HepG2 (cell line): ENCODE measurements around the gene CA6. TPM values are rescaled to one million over a fixed set of nuclear protein-coding genes. Genes with fewer than 3 reads are reported as not detected.
A peak's percentile ranks its signal among the peaks of the same experiment; 100 is the strongest.

Source experiments
- ATAC-seq: fragments of 200-7000 bp; cut with Tn5 transposase; 3 replicates; pipeline ENCODE4 v1.9.1; 2020; ENCODE audit warnings: mild to moderate bottlenecking, moderate library complexity
- BruUV-seq: library from RNA; stranded (reverse); fragments of 400-500 nt; replicated peaks from 2 replicates; lab custom pipeline; 2021; lab: Mats Ljungman, UMichigan
- CTCF ChIA-PET: fragments of 300-600 bp; formaldehyde crosslinking; extraction: SDS; loops from one replicate; lab custom pipeline; 2021; ENCODE audit warnings: low total read pairs, inconsistent platforms, low intra/inter-chr PET ratio; lab: Yijun Ruan, JAX
- POLR2A ChIA-PET: fragments of 350-600 bp; sonication (Branson Sonifier 250); formaldehyde crosslinking; loops from one replicate; lab custom pipeline; 2020; ENCODE audit warnings: antibody characterized with exemption, inconsistent platforms; lab: Yijun Ruan, JAX
- DNase-seq: peaks from one replicate; pipeline ENCODE4 v3.0.0-alpha.2; 2015; ENCODE audit warnings: low spot score
- FAIRE-seq: peaks from 3 replicates; lab custom pipeline; 2011; peaks lifted over from hg19 to GRCh38; lab: Jason Lieb, UNC
- H2AFZ ChIP-seq: one replicate; pipeline ENCODE4 v1.6.1; 2011; ENCODE audit warnings: low read length, inconsistent platforms
- H3K27ac ChIP-seq: fragments of 300-600 bp; 3 replicates; pipeline ENCODE4 v1.8.0; 2011; ENCODE audit warnings: mixed run types, mild to moderate bottlenecking, mixed read lengths, low read length, inconsistent platforms; ENCODE audit not compliant: insufficient read depth; ENCODE audit errors: extremely low read length
- H3K27me3 ChIP-seq, 2 experiments: fragments of 200-600 bp in 1 of 2; 2 replicates in 1 of 2; 3 replicates in 1 of 2; pipeline versions ENCODE4 v1.6.0 to v1.8.0; 2011; ENCODE audit warnings: low read length in 2 of 2, mild to moderate bottlenecking in 2 of 2, moderate library complexity in 2 of 2, inconsistent platforms in 1 of 2; ENCODE audit not compliant: insufficient read depth in 2 of 2, control insufficient read depth in 1 of 2
- H3K36me3 ChIP-seq, 2 experiments: fragments of 200-600 bp in 1 of 2; replicated peaks in 1 of 2; 2 replicates in 1 of 2; 3 replicates in 1 of 2; pipeline versions ENCODE4 v1.5.1 to v1.8.0; 2011; ENCODE audit warnings: low read length in 2 of 2, inconsistent platforms in 1 of 2; ENCODE audit not compliant: insufficient read depth in 2 of 2, control insufficient read depth in 1 of 2
- H3K4me1 ChIP-seq: 2 replicates; pipeline ENCODE4 v1.5.1; 2012; ENCODE audit warnings: low read length, inconsistent platforms; ENCODE audit not compliant: insufficient read depth
- H3K4me2 ChIP-seq: 2 replicates; pipeline ENCODE4 v1.6.0; 2011; ENCODE audit warnings: low read depth, low read length, inconsistent platforms
- H3K4me3 ChIP-seq, 3 experiments: fragments of 200-600 bp in 1 of 3; sonication (generic), shearing (Covaris generic) in 1 of 3; replicated peaks in 1 of 3; 2 replicates each; pipeline ENCODE4 v1.5.1; 2011 to 2016; ENCODE audit warnings: low read length in 3 of 3, inconsistent platforms in 2 of 3, low read depth in 2 of 3, mild to moderate bottlenecking in 2 of 3, control low read depth in 1 of 3, mixed read lengths in 1 of 3; ENCODE audit not compliant: insufficient read depth in 1 of 3
- H3K79me2 ChIP-seq: one replicate; pipeline ENCODE4 v1.6.1; 2011; ENCODE audit warnings: low read length, inconsistent platforms; ENCODE audit not compliant: insufficient read depth
- H3K9ac ChIP-seq: 2 replicates; pipeline ENCODE4 v1.6.0; 2011; ENCODE audit warnings: mild to moderate bottlenecking, low read depth, low read length, inconsistent platforms; ENCODE audit not compliant: insufficient read depth
- H3K9me3 ChIP-seq: 2 replicates; pipeline ENCODE4 v1.5.1; 2012; ENCODE audit warnings: mild to moderate bottlenecking, low read length
- H4K20me1 ChIP-seq: 2 replicates; pipeline ENCODE4 v1.6.0; 2011; ENCODE audit warnings: inconsistent platforms, mild to moderate bottlenecking, low read length, moderate library complexity; ENCODE audit not compliant: insufficient read depth
- ELF1 ChIP-seq: sonication (generic); formaldehyde crosslinking; IDR thresholded peaks from 2 replicates; pipeline ENCODE4 v1.4.0; 2020; ENCODE audit warnings: missing genetic modification reagents
- ESRRA ChIP-seq: sonication (generic); formaldehyde crosslinking; IDR thresholded peaks from 2 replicates; pipeline ENCODE4 v1.5.1; 2020; ENCODE audit warnings: mild to moderate bottlenecking, low read depth, missing genetic modification reagents
- GATA4 ChIP-seq: sonication (generic); IDR thresholded peaks from 2 replicates; pipeline ENCODE4 v1.6.1; 2016; ENCODE audit warnings: antibody characterized with exemption, low read depth, borderline replicate concordance
- GTF3A ChIP-seq: sonication (generic); formaldehyde crosslinking; conservative IDR thresholded peaks from 2 replicates; pipeline ENCODE4 v1.4.0; 2020; ENCODE audit warnings: mild to moderate bottlenecking, missing genetic modification reagents
- IKZF1 ChIP-seq: fragments of 450-650 bp; IDR thresholded peaks from 2 replicates; pipeline ENCODE4 v1.7.1; 2016
- IRF2 ChIP-seq: IDR thresholded peaks from 2 replicates; pipeline ENCODE4 v1.6.1; 2018; ENCODE audit warnings: missing genetic modification reagents, missing compliant biosample characterization
- KDM2A ChIP-seq: sonication (generic); formaldehyde crosslinking; IDR thresholded peaks from 2 replicates; pipeline ENCODE4 v1.4.0; 2020; ENCODE audit warnings: low read depth, missing genetic modification reagents, borderline replicate concordance
- PHF5A ChIP-seq: IDR thresholded peaks from one replicate; pipeline ENCODE4 v1.6.1; 2018; ENCODE audit warnings: low read depth, missing genetic modification reagents; ENCODE audit not compliant: unreplicated experiment
- RELA ChIP-seq: sonication (generic); formaldehyde crosslinking; IDR thresholded peaks from 2 replicates; pipeline ENCODE4 v1.4.0; 2020; ENCODE audit warnings: missing genetic modification reagents
- SMAD9 ChIP-seq: sonication (generic); formaldehyde crosslinking; IDR thresholded peaks from 2 replicates; pipeline ENCODE4 v1.5.1; 2020; ENCODE audit warnings: mild to moderate bottlenecking, missing genetic modification reagents
- ZBTB3 ChIP-seq: sonication (generic); formaldehyde crosslinking; IDR thresholded peaks from 2 replicates; pipeline ENCODE4 v1.4.0; 2020; ENCODE audit warnings: low read depth, mild to moderate bottlenecking, moderate library complexity, missing genetic modification reagents, borderline replicate concordance
- ZFP90 ChIP-seq: sonication (generic); formaldehyde crosslinking; IDR thresholded peaks from 2 replicates; pipeline ENCODE4 v1.8.0; 2022; ENCODE audit warnings: missing genetic modification reagents, mild to moderate bottlenecking, inconsistent platforms, borderline replicate concordance
- ZFX ChIP-seq: sonication (generic); formaldehyde crosslinking; IDR thresholded peaks from 2 replicates; pipeline ENCODE4 v1.4.0; 2020; ENCODE audit warnings: mild to moderate bottlenecking, low read depth, missing genetic modification reagents, moderate library complexity
- ZNF232 ChIP-seq: sonication (generic); formaldehyde crosslinking; IDR thresholded peaks from 2 replicates; pipeline ENCODE4 v1.4.0; 2020; ENCODE audit warnings: missing genetic modification reagents, borderline replicate concordance
- ZNF333 ChIP-seq: sonication (generic); formaldehyde crosslinking; IDR thresholded peaks from 2 replicates; pipeline ENCODE4 v1.4.0; 2020; ENCODE audit warnings: mild to moderate bottlenecking, missing genetic modification reagents, borderline replicate concordance
- ZNF530 ChIP-seq: sonication (generic); formaldehyde crosslinking; IDR thresholded peaks from 2 replicates; pipeline ENCODE4 v1.5.0; 2020; ENCODE audit warnings: low read depth, mild to moderate bottlenecking, missing genetic modification reagents
- ZNF687 ChIP-seq: sonication (generic); formaldehyde crosslinking; IDR thresholded peaks from 2 replicates; pipeline ENCODE4 v1.5.1; 2020; ENCODE audit warnings: mild to moderate bottlenecking, missing genetic modification reagents, moderate library complexity
- WGBS: methylation state at CpG from one replicate; pipeline ENCODE4 v1.1.6; 2017; ENCODE audit warnings: low lambda C conversion rate; 5-methylcytosine and 5-hydroxymethylcytosine counted together
- in situ Hi-C: cut with HindIII; loops from 2 replicates; pipeline ENCODE4 v1.10.0; 2017; ENCODE audit warnings: low pct_unique_long_range_greater_than_20kb; ENCODE audit not compliant: extremely low pct_ligation_motif_present
- intact Hi-C: fragments of 100-400 bp; cut with micrococcal nuclease; formaldehyde crosslinking; loops from one replicate; pipeline ENCODE4 v1.10.0; 2022; ENCODE audit not compliant: unreplicated experiment
- polyA plus RNA-seq, 8 experiments: library from polyadenylated mRNA; depleted of rRNA in 3 of 8; stranded (reverse) in 7 of 8; unstranded in 1 of 8; fragments of >200 nt; fragmentation: Illumina TruSeq in 4 of 8; extraction: Trizol in 4 of 8; gene quantifications; 2 replicates each; pipeline versions ENCODE4 v1.2.1 to v1.2.3, GENCODE V29; 2011 to 2016; ENCODE audit warnings: low read depth in 4 of 8, missing spikeins in 1 of 8, mixed read lengths in 1 of 8; ENCODE audit not compliant: insufficient read depth in 1 of 8
- total RNA-seq, 5 experiments: library from RNA; depleted of rRNA; stranded (reverse); fragments of >200 nt; fragmentation: Illumina TruSeq; extraction: Trizol; gene quantifications; 2 replicates each; pipeline ENCODE4 v1.2.3, GENCODE V29; 2016; ENCODE audit warnings: low read depth in 1 of 5
- TF ChIP-seq, protein P1 (sequence below): sonication (generic); formaldehyde crosslinking; IDR thresholded peaks from 2 replicates; pipeline ENCODE4 v1.5.1; 2020; ENCODE audit warnings: mild to moderate bottlenecking, missing genetic modification reagents

The CA6 gene
- total and polyA plus RNA-seq, 2 of the 13 experiments (the other 11 are each of a cell fraction or from before 2014, with no cell fraction given), result not detected

- TF ChIP-seq, protein P1, sequence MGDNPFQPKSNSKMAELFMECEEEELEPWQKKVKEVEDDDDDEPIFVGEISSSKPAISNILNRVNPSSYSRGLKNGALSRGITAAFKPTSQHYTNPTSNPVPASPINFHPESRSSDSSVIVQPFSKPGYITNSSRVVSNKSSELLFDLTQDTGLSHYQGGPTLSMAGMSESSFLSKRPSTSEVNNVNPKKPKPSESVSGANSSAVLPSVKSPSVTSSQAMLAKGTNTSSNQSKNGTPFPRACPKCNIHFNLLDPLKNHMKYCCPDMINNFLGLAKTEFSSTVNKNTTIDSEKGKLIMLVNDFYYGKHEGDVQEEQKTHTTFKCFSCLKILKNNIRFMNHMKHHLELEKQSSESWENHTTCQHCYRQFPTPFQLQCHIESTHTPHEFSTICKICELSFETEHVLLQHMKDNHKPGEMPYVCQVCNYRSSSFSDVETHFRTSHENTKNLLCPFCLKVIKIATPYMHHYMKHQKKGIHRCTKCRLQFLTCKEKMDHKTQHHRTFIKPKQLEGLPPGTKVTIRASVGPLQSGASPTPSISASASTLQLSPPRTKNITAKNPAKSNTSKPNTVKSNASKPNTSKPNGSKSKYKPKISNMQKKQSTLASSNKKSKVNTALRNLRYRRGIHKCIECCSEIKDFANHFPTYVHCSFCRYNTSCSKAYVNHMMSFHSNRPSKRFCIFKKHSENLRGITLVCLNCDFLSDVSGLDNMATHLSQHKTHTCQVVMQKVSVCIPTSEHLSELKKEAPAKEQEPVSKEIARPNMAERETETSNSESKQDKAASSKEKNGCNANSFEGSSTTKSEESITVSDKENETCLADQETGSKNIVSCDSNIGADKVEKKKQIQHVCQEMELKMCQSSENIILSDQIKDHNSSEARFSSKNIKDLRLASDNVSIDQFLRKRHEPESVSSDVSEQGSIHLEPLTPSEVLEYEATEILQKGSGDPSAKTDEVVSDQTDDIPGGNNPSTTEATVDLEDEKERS (CRISPR knock-in tag), result peak; percentile 45; the same call in 1 of the 2 replicates
- TF ChIP-seq KDM2A (CRISPR knock-in tag) (no peak), ZFX (CRISPR knock-in tag) (0 out of 2 replicates have a peak, but pooled peaks have one; percentile 23), SMAD9 (0 out of 2 replicates have a peak, but pooled peaks have one; percentile 61), IRF2 (CRISPR knock-in tag) (peak; percentile 55; the same call in 1 of the 2 replicates)
Observed at GRCh38 chr1:8913457-8913856, 32.2 kb upstream of the CA6 start (continued).

DNA sequence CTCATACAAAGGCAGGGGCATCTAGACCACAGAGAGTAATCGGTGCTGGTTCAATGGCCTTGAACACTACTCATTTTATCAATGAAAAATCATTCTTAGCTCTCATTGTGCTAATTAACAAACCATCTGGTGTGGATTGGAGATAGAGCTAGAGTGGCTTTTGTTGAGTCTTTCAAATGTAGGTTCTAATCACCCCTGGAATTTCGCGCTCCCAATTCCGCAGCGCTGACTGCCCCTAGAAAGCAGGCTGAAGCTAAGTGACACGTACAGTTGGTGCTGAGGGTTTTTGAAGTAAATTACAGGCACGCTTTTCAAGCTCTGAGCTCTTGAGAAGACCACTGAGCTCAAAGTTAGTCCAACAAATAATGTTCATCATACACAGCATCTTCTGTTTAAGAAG lies 31.2 kb upstream of the CA6 start:
- in situ Hi-C loops (no loop called here), intact Hi-C loops (no loop called here)
- H3K9me3 ChIP-seq, result no peaks in the 10 kb centered on the region
- peaks cover 75% of the 10 kb centered on the region for H3K4me1 ChIP-seq
- BruUV-seq, result no TSS peak
- 87% methylated on average over 7 of the region's 7 CpGs for WGBS
- H3K27ac ChIP-seq, result no peak overlapping the region
- ATAC-seq, result no peak
- no peak for DNase-seq
- no peaks in the 10 kb centered on the region for H4K20me1 ChIP-seq
- no peak for FAIRE-seq
- ChIA-PET POLR2A (interaction anchor here (1.6 to 2.4 kb wide), 2 partner anchors 34 to 37 kb away, joined by 5 to 12 read pairs; partner anchors contain the start of gene ENO1), CTCF (no interaction called here)
- no peak overlapping the region for H3K4me2 ChIP-seq
- H2AFZ ChIP-seq, result no peak overlapping the region
- H3K79me2 ChIP-seq, result no peaks in the 10 kb centered on the region
- H3K9ac ChIP-seq, result no peak overlapping the region
- H3K36me3 ChIP-seq, result no peaks in the 10 kb centered on the region
- H3K27me3 ChIP-seq, result no peaks in the 10 kb centered on the region
- no peak overlapping the region for H3K4me3 ChIP-seq
- TF ChIP-seq IKZF1, result no peak
- no peak for TF ChIP-seq ZBTB3 (CRISPR knock-in tag)
- no peak for TF ChIP-seq ZFP90 (CRISPR knock-in tag)
- TF ChIP-seq ESRRA, result no peak
- TF ChIP-seq GTF3A, result no peak
- no peak for TF ChIP-seq ZNF232
- TF ChIP-seq ZNF687, result no peak
- TF ChIP-seq ZNF333 (CRISPR knock-in tag), result no peak
- no peak for TF ChIP-seq GATA4
- no peak for TF ChIP-seq RELA (CRISPR knock-in tag)
- no peak for TF ChIP-seq ELF1 (CRISPR knock-in tag)
- no peak for TF ChIP-seq ZNF530
- no peak for TF ChIP-seq PHF5A (CRISPR knock-in tag)
